AG10803 (cell line): Measurements from ENCODE around the gene USP7.
"Not testable (repeated sequence)": the region's sequence is repeated elsewhere in the genome, so short reads cannot be mapped to it uniquely, and the experiment has no call there.

Experiments
- DNase-seq: peaks from one replicate; pipeline ENCODE4 v3.0.0; 2010; ENCODE audit warnings: low read depth
- H3K4me3 ChIP-seq: 2 replicates; pipeline ENCODE4 v1.5.1; 2011; ENCODE audit warnings: mild to moderate bottlenecking, low read length, control low read depth
- CTCF ChIP-seq: conservative IDR thresholded peaks from 2 replicates; pipeline ENCODE4 v1.5.1; 2011; ENCODE audit warnings: mild to moderate bottlenecking, low read length, control low read depth, inconsistent platforms

Gene USP7

GRCh38 chr16:8872967-8873865, 90.5 kb downstream of the USP7 start:
- 0 out of 2 replicates have a peak, but pooled peaks have one; percentile 17 for TF ChIP-seq CTCF
- no peak overlapping the region for H3K4me3 ChIP-seq
- DNase-seq = no peak

GRCh38 chr16:8872071-8872470, 91.6 kb downstream of the USP7 start:
- no peak overlapping the region for H3K4me3 ChIP-seq
- no peak for TF ChIP-seq CTCF
- no peak for DNase-seq

- DNase-seq, H3K4me3 ChIP-seq: not testable (repeated sequence)
Observed at GRCh38 chr16:8869988-8870241, 93.8 kb downstream of the USP7 start.

GRCh38 chr16:8869212-8869987, 94.3 kb downstream of the USP7 start:
- peak overlapping the region; percentile 58 for H3K4me3 ChIP-seq
- TF ChIP-seq CTCF = no peak
- no peak for DNase-seq

GRCh38 chr16:8868416-8869211, 95.1 kb downstream of the USP7 start, which contains the start of gene CARHSP1:
Gene CARHSP1, minus strand, starts transcription at chr16:8869006. Its CDS starts 9,678 bp downstream, at chr16:8859328.
- no peak for TF ChIP-seq CTCF
- peak within 1 kb of the TSS; percentile 87 for H3K4me3 ChIP-seq
- peak; percentile 83 for DNase-seq

- peak overlapping the region; percentile 87 for H3K4me3 ChIP-seq
- no peak for TF ChIP-seq CTCF
- DNase-seq = no peak
Observed at GRCh38 chr16:8867932-8868415, 95.7 kb downstream of the USP7 start.

- no peak for DNase-seq
- peak overlapping the region; percentile 87 for H3K4me3 ChIP-seq
- no peak for TF ChIP-seq CTCF
Observed at GRCh38 chr16:8867216-8867931, 96.3 kb downstream of the USP7 start.
